H1 (cell line): ENCODE results near the gene UFSP2. TPM values are rescaled to one million over a fixed set of nuclear protein-coding genes. Genes with fewer than 3 reads are reported as not detected.

Experiments used
- CTCF ChIA-PET: fragments of 300-600 bp; sonication (Branson Sonifier 250); formaldehyde crosslinking; loops from one replicate; lab custom pipeline; 2021; ENCODE audit not compliant: partially characterized antibody; lab: Charles Lee
- POLR2A ChIA-PET: fragments of 300-600 bp; sonication (Branson Sonifier 250); formaldehyde crosslinking; loops from one replicate; lab custom pipeline; 2021; ENCODE audit warnings: inconsistent platforms; ENCODE audit not compliant: partially characterized antibody; lab: Charles Lee
- DNase-seq, 2 experiments: peaks; one replicate each; pipeline versions ENCODE4 v3.0.0 to v3.0.0-alpha.2; 2010 to 2022; ENCODE audit warnings: low spot score in 2 of 2, low read depth in 1 of 2, mixed read lengths in 1 of 2
- FAIRE-seq: peaks from 2 replicates; lab custom pipeline; 2011; peaks lifted over from hg19 to GRCh38; lab: Jason Lieb, UNC
- H2AFZ ChIP-seq: 2 replicates; pipeline ENCODE4 v1.8.1; 2012; ENCODE audit warnings: low read length, inconsistent platforms
- H2AK5ac ChIP-seq: 2 replicates; pipeline ENCODE4 v1.6.1; 2013; ENCODE audit warnings: low read depth, low read length
- H2BK120ac ChIP-seq: replicated peaks from 2 replicates; pipeline ENCODE3; 2013; ENCODE audit warnings: low read depth, low read length, inconsistent platforms
- H2BK12ac ChIP-seq: 2 replicates; pipeline ENCODE4 v1.6.1; 2013; ENCODE audit warnings: low read depth, low read length
- H2BK15ac ChIP-seq: 2 replicates; pipeline ENCODE4 v1.6.1; 2013; ENCODE audit warnings: low read length
- H2BK20ac ChIP-seq: 2 replicates; pipeline ENCODE4 v1.6.1; 2013; ENCODE audit warnings: low read length
- H2BK5ac ChIP-seq: 2 replicates; pipeline ENCODE4 v1.6.1; 2013; ENCODE audit warnings: low read depth, low read length
- H3K14ac ChIP-seq: 2 replicates; pipeline ENCODE4 v1.6.1; 2013; ENCODE audit warnings: inconsistent platforms; ENCODE audit not compliant: insufficient read length
- H3K18ac ChIP-seq: 2 replicates; pipeline ENCODE4 v1.6.1; 2013; ENCODE audit warnings: low read length; ENCODE audit errors: extremely low read depth
- H3K23ac ChIP-seq: 2 replicates; pipeline ENCODE4 v1.6.1; 2013; ENCODE audit warnings: inconsistent platforms; ENCODE audit not compliant: insufficient read length
- H3K23me2 ChIP-seq: 2 replicates; pipeline ENCODE4 v1.6.1; 2013; ENCODE audit warnings: low read depth, low read length
- H3K27ac ChIP-seq: 2 replicates; pipeline ENCODE4 v1.6.1; 2011; ENCODE audit warnings: low read depth, low read length, inconsistent platforms
- H3K27me3 ChIP-seq, 4 experiments: replicated peaks in 1 of 4; 1 replicate in 1 of 4; 2 replicates in 3 of 4; pipeline versions ENCODE4 v1.6.1 to v1.8.1; 2011 to 2013; ENCODE audit warnings: low read length in 3 of 4, mild to moderate bottlenecking in 3 of 4, inconsistent platforms in 2 of 4, mixed read lengths in 2 of 4, moderate library complexity in 1 of 4; ENCODE audit not compliant: control insufficient read depth in 3 of 4, insufficient read depth in 3 of 4; ENCODE audit errors: extremely low read depth in 1 of 4
- H3K36me3 ChIP-seq, 4 experiments: 2 replicates each; pipeline versions ENCODE4 v1.6.1 to v1.8.1; 2011 to 2013; ENCODE audit warnings: mild to moderate bottlenecking in 4 of 4, low read length in 3 of 4, moderate library complexity in 2 of 4, control low read depth in 1 of 4, inconsistent platforms in 1 of 4; ENCODE audit not compliant: insufficient read depth in 4 of 4, control insufficient read depth in 2 of 4
- H3K4ac ChIP-seq: replicated peaks from 2 replicates; pipeline ENCODE3; 2013; ENCODE audit warnings: low read length, low read depth, mixed read lengths, inconsistent platforms; ENCODE audit not compliant: insufficient read length
- H3K4me1 ChIP-seq, 4 experiments: replicated peaks in 1 of 4; 1 replicate in 1 of 4; 2 replicates in 3 of 4; pipeline versions ENCODE4 v1.6.1 to v1.8.1; 2011 to 2013; ENCODE audit warnings: low read length in 3 of 4, inconsistent platforms in 2 of 4, mixed read lengths in 1 of 4; ENCODE audit not compliant: insufficient read depth in 4 of 4, control insufficient read depth in 3 of 4
- H3K4me2 ChIP-seq, 2 experiments: 2 replicates each; pipeline versions ENCODE4 v1.6.1 to v1.8.1; 2011 to 2013; ENCODE audit warnings: low read depth in 2 of 2, low read length in 2 of 2, control low read depth in 1 of 2, inconsistent platforms in 1 of 2, mild to moderate bottlenecking in 1 of 2; ENCODE audit not compliant: insufficient read depth in 1 of 2
- H3K4me3 ChIP-seq, 4 experiments: fragments of 200-600, 300-600 bp in 1 of 4; sonication (generic), shearing (Covaris generic), sonication (Bioruptor Twin) in 1 of 4; 2 replicates each; pipeline versions ENCODE4 v1.5.1 to v1.8.1; 2011 to 2016; ENCODE audit warnings: low read length in 4 of 4, low read depth in 3 of 4, control low read depth in 2 of 4, inconsistent platforms in 2 of 4, mild to moderate bottlenecking in 2 of 4, mixed read lengths in 1 of 4, moderate library complexity in 1 of 4; ENCODE audit not compliant: insufficient read depth in 2 of 4; ENCODE audit errors: extremely low read depth in 1 of 4
- H3K56ac ChIP-seq: replicated peaks from 2 replicates; pipeline ENCODE3; 2013; ENCODE audit warnings: low read depth, mild to moderate bottlenecking, mixed read lengths, low read length, inconsistent platforms; ENCODE audit not compliant: insufficient read length
- H3K79me1 ChIP-seq: 2 replicates; pipeline ENCODE4 v1.6.1; 2013; ENCODE audit warnings: low read depth, low read length, control low read depth
- H3K79me2 ChIP-seq, 2 experiments: 2 replicates each; pipeline versions ENCODE4 v1.6.1 to v1.8.1; 2012 to 2013; ENCODE audit warnings: low read length in 2 of 2, mild to moderate bottlenecking in 2 of 2, inconsistent platforms in 1 of 2; ENCODE audit not compliant: insufficient read depth in 2 of 2, control insufficient read depth in 1 of 2
- H3K9ac ChIP-seq, 4 experiments: replicated peaks in 1 of 4; 1 replicate in 1 of 4; 2 replicates in 3 of 4; pipeline versions ENCODE4 v1.6.1 to v1.8.1; 2011 to 2013; ENCODE audit warnings: low read depth in 3 of 4, low read length in 3 of 4, control low read depth in 2 of 4, mild to moderate bottlenecking in 2 of 4, moderate library complexity in 2 of 4, inconsistent platforms in 1 of 4; ENCODE audit errors: extremely low read depth in 1 of 4
- H3K9me3 ChIP-seq, 2 experiments: 2 replicates each; pipeline versions ENCODE4 v1.6.1 to v1.8.1; 2012 to 2013; ENCODE audit warnings: mild to moderate bottlenecking in 2 of 2, moderate library complexity in 2 of 2, control low read depth in 1 of 2, inconsistent platforms in 1 of 2, low read depth in 1 of 2, low read length in 1 of 2, mixed read lengths in 1 of 2; ENCODE audit not compliant: insufficient read depth in 2 of 2
- H4K20me1 ChIP-seq, 2 experiments: replicated peaks in 1 of 2; 2 replicates each; pipeline versions ENCODE3 to v1.8.1; 2011 to 2013; ENCODE audit warnings: inconsistent platforms in 2 of 2, low read length in 2 of 2, mild to moderate bottlenecking in 1 of 2; ENCODE audit not compliant: insufficient read depth in 2 of 2, control insufficient read depth in 1 of 2
- H4K5ac ChIP-seq: 2 replicates; pipeline ENCODE4 v1.6.1; 2013; ENCODE audit warnings: low read length, low read depth, mixed read lengths, inconsistent platforms; ENCODE audit not compliant: insufficient read length
- H4K8ac ChIP-seq: 2 replicates; pipeline ENCODE4 v1.8.0; 2013; ENCODE audit warnings: mild to moderate bottlenecking, moderate library complexity, low read length, inconsistent platforms; ENCODE audit not compliant: insufficient read depth; ENCODE audit errors: extremely low read depth
- H4K91ac ChIP-seq: replicated peaks from 2 replicates; pipeline ENCODE3; 2013; ENCODE audit warnings: low read length, mixed read lengths, inconsistent platforms; ENCODE audit not compliant: insufficient read length
- WGBS, 2 experiments: shearing (Covaris generic) in 1 of 2; methylation state at CpG; one replicate each; pipeline versions ENCODE4 v1.1.6 to v1.1.7; 2013 to 2015; ENCODE audit warnings: low lambda C conversion rate in 2 of 2, mixed read lengths in 2 of 2, inconsistent platforms in 1 of 2, low coverage in 1 of 2, missing lambda C conversion rate in 1 of 2; ENCODE audit not compliant: insufficient replicate concordance in 2 of 2, insufficient coverage in 1 of 2, insufficient read length in 1 of 2; ENCODE audit errors: extremely low coverage in 1 of 2, missing lambda C conversion rate in 1 of 2; 5-methylcytosine and 5-hydroxymethylcytosine counted together
- polyA plus RNA-seq, 7 experiments: library from polyadenylated mRNA; depleted of rRNA in 3 of 7; stranded (reverse) in 5 of 7; unstranded in 2 of 7; fragments of >200 nt in 5 of 7; fragments of 200-250 nt in 2 of 7; gene quantifications; 1 replicate in 5 of 7; 2 replicates in 1 of 7; 4 replicates in 1 of 7; pipeline versions ENCODE4 v1.2.1 to v1.2.3, GENCODE V29; 2011 to 2013; ENCODE audit warnings: missing spikeins in 2 of 7, mixed read lengths in 2 of 7
- total RNA-seq: library from RNA; stranded (reverse); fragmentation: NEBNext Ultra II Directional; extraction: Animal tissue kit (Norgen Biotek cat#: 25700); gene quantifications from 2 replicates; pipeline ENCODE4 v1.2.1, GENCODE V29; 2021

The UFSP2 gene
- total and polyA plus RNA-seq, 2 of the 8 experiments (the other 6 are each of a cell fraction or from before 2014, with no cell fraction given), result 22.9 to 26.0 TPM

DNA sequence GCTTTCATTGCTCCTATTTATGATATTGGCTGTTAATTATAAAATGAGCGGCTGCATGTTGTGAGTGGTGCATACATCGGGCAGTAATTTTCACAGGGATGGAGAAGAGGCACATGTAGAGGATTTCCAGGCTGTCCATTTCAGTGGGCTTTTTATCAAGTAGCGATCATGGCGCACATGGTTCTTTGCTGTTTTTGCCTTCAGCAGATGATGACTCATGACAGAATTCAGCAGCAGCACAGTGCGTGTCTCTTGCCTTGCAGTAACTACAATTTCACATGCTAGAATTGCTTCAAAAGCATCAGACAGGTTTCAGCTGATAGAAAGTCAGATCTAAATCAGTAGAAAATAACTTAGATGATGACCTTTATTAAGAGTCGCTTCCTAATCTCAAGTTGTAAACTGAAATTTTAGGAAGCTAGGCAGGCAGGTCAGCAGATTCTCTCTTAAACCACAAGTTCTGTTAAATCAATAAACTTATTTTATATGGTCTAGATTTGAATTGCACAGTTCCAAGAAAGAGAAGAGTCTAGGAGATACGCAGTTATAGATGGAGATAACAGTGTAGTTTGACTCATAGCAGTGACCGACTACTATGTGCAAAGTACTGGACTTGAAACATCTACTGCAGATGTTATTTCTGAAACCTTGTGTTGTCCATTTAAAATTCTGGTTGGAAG lies 65.9 kb downstream of the UFSP2 start:
- Histone ChIP-seq H3K79me1 (no peaks in the 10 kb centered on the region), H3K23ac (no peak overlapping the region), H3K4me3 (no peak overlapping the region), H3K79me2 (no peaks in the 10 kb centered on the region), H2BK20ac (no peak overlapping the region), H3K9me3 (no peaks in the 10 kb centered on the region), H3K4ac (no peak overlapping the region), H2BK5ac (no peak overlapping the region), H2AK5ac (no peak overlapping the region), H4K91ac (no peak overlapping the region), H3K4me2 (no peak overlapping the region), H3K18ac (no peak overlapping the region), H4K20me1 (no peaks in the 10 kb centered on the region), H3K14ac (no peak overlapping the region), H2AFZ (no peak overlapping the region), H3K27me3 (no peaks in the 10 kb centered on the region), H2BK120ac (no peak overlapping the region), H3K36me3 (peaks cover 0 to 11% (median 3%) of the 10 kb centered on the region in 4 experiments; a peak in 2 of 8 replicates), H2BK12ac (no peak overlapping the region), H3K56ac (no peak overlapping the region), H3K4me1 (peaks cover 0 to 3% (median 0%) of the 10 kb centered on the region in 4 experiments; a peak in 2 of 7 replicates), H3K9ac (no peak overlapping the region), H4K5ac (no peak overlapping the region), H3K23me2 (no peaks in the 10 kb centered on the region), H2BK15ac (no peak overlapping the region), H4K8ac (no peak overlapping the region), H3K27ac (no peak overlapping the region)
- ChIA-PET CTCF (interaction anchor here (0.6 kb wide), 1 partner anchor 14 kb away, joined by 3 read pairs; no protein-coding TSS in a partner anchor), POLR2A (interaction anchor here (0.7 kb wide), 1 partner anchor 124 kb away, joined by 3 read pairs; no protein-coding TSS in a partner anchor)
- FAIRE-seq, result no peak
- 93% methylated on average over 8 of the region's 8 CpGs; no CpG with 5 or more reads in 1 of the 2 experiments for WGBS, 2 experiments
- no peak for DNase-seq
